Left lung (tissue), 10 donors: Measurements from ENCODE around the gene MCU. TPM values are rescaled to one million over a fixed set of nuclear protein-coding genes. Genes with fewer than 3 reads are reported as not detected.
A peak's percentile ranks its signal among the peaks of the same experiment; 100 is the strongest.

Source experiments
- ATAC-seq: fragments of 200-7000 bp; cut with Tn5 transposase; one replicate; pipeline ENCODE4 v1.9.1; 2020; ENCODE audit warnings: moderate library complexity
- DNase-seq, 4 donors: peaks; one replicate each; pipeline ENCODE4 v3.0.0-alpha.2; 2013 to 2020
- H3K27ac ChIP-seq, 2 donors: fragments of 200-600 bp; sonication (generic) in 1 of 2; one replicate each; pipeline versions ENCODE4 v1.5.0 to v1.8.0; 2020 to 2021
- H3K27me3 ChIP-seq, 2 donors: fragments of 200-600 bp; sonication (generic) in 1 of 2; one replicate each; pipeline versions ENCODE4 v1.5.0 to v1.8.0; 2020 to 2021
- H3K36me3 ChIP-seq, 2 donors: fragments of 200-600 bp; sonication (generic) in 1 of 2; one replicate each; pipeline versions ENCODE4 v1.5.0 to v1.8.0; 2020 to 2021
- H3K4me1 ChIP-seq, 2 donors: fragments of 200-600 bp; one replicate each; pipeline ENCODE4 v1.8.0; 2021
- H3K4me3 ChIP-seq, 2 donors: fragments of 200-600 bp; sonication (generic) in 1 of 2; one replicate each; pipeline versions ENCODE4 v1.5.0 to v1.8.0; 2020 to 2021; ENCODE audit warnings: mild to moderate bottlenecking in 1 of 2
- H3K9me3 ChIP-seq, 2 donors: fragments of 200-600 bp; sonication (generic) in 1 of 2; one replicate each; pipeline versions ENCODE4 v1.5.0 to v1.8.0; 2020 to 2021
- intact Hi-C, 2 donors: fragments of 100-400 bp; cut with DNase I; formaldehyde crosslinking; loops; one replicate each; pipeline versions ENCODE4 v1.11.2 to v1.14.2; 2022
- polyA plus RNA-seq, 6 donors: library from polyadenylated mRNA; unstranded; fragments of 120-200 nt; gene quantifications; one replicate each; pipeline ENCODE4 v1.2.1, GENCODE V29; 2013; ENCODE audit not compliant: insufficient read length in 6 of 6
- total RNA-seq, 2 donors: library from RNA; stranded (reverse); fragmentation: NEBNext Ultra II Directional; extraction: Animal tissue kit (Norgen Biotek cat#: 25700); gene quantifications; one replicate each; pipeline ENCODE4 v1.2.1, GENCODE V29; 2021
- TF ChIP-seq, protein P1 (sequence below), 2 donors: fragments of 200-600 bp; sonication (generic) in 1 of 2; IDR thresholded peaks; one replicate each; pipeline versions ENCODE4 v1.5.0 to v1.8.0; 2021; ENCODE audit warnings: antibody characterized with exemption in 2 of 2
- donor health status: DM: no; HTN: yes; CAD: no.
- donor health status: DM: no; HTN: no; CAD: no.

MCU gene
- total and polyA plus RNA-seq, 8 donors, result 29.4 to 48.8 (median 38.6) TPM

DNA sequence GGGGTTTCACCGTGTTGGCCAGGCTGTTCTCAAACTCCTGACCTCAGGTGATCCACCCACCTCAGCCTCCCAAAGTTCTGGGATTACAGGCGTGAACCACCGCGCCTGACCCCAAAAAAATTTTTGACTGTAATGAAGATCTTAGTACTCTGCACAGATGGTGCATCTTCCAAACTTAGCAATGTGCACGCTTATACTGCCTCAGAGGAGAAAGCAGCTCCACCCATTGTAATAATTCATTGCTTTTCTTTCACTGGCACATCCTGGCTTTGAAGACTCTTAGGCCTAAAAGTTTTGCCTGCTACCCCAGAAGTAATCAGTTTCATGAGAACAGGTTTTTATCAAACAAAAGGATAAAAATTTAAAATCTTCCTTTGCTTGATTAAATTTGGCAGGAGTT, 149.5 kb downstream of the MCU start:
- no peak for ATAC-seq
- Histone ChIP-seq H3K36me3 (no peaks in the 10 kb centered on the region), H3K4me1 (peaks cover 0 to 4% of the 10 kb centered on the region in 2 donors), H3K9me3 (no peaks in the 10 kb centered on the region), H3K27me3 (no peaks in the 10 kb centered on the region), H3K4me3 (no peak overlapping the region), H3K27ac (no peak overlapping the region)
- DNase-seq, result no peak
- intact Hi-C loops, result loop anchor here in 1 of 2 donors (10.0 kb wide), 1 partner anchor 477 kb away; no protein-coding TSS in a partner anchor
- TF ChIP-seq, protein P1, sequence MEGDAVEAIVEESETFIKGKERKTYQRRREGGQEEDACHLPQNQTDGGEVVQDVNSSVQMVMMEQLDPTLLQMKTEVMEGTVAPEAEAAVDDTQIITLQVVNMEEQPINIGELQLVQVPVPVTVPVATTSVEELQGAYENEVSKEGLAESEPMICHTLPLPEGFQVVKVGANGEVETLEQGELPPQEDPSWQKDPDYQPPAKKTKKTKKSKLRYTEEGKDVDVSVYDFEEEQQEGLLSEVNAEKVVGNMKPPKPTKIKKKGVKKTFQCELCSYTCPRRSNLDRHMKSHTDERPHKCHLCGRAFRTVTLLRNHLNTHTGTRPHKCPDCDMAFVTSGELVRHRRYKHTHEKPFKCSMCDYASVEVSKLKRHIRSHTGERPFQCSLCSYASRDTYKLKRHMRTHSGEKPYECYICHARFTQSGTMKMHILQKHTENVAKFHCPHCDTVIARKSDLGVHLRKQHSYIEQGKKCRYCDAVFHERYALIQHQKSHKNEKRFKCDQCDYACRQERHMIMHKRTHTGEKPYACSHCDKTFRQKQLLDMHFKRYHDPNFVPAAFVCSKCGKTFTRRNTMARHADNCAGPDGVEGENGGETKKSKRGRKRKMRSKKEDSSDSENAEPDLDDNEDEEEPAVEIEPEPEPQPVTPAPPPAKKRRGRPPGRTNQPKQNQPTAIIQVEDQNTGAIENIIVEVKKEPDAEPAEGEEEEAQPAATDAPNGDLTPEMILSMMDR (IDR thresholded peaks at IDR 0.05), result no peak

DNA sequence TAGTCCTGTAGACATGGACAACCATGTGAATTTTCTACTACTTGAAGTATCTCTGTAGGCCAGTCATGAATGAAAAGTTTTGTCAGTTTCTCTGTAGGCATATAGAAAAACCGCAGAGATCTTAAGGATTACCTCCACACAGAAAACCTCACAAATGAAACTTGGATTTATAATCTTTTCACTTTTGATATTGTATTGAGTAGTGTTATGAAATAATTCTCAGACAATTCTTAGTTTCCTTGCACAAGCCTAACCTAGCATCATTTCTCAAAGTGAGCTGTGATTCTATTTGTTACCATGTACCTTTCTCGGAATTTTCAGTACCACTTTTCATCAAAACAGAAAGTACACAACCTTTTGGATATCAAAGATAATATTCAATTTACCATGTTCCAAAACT, 150.2 kb downstream of the MCU start:
- no peak for DNase-seq
- Histone ChIP-seq H3K27ac (no peak overlapping the region), H3K9me3 (no peaks in the 10 kb centered on the region), H3K27me3 (no peaks in the 10 kb centered on the region), H3K36me3 (no peaks in the 10 kb centered on the region), H3K4me3 (no peak overlapping the region), H3K4me1 (peaks cover 0 to 4% of the 10 kb centered on the region in 2 donors)
- no peak for ATAC-seq
- intact Hi-C loops, result loop anchor here in 1 of 2 donors (10.0 kb wide), 1 partner anchor 477 kb away; no protein-coding TSS in a partner anchor
- TF ChIP-seq, protein P1 (IDR thresholded peaks at IDR 0.05), result no peak

DNA sequence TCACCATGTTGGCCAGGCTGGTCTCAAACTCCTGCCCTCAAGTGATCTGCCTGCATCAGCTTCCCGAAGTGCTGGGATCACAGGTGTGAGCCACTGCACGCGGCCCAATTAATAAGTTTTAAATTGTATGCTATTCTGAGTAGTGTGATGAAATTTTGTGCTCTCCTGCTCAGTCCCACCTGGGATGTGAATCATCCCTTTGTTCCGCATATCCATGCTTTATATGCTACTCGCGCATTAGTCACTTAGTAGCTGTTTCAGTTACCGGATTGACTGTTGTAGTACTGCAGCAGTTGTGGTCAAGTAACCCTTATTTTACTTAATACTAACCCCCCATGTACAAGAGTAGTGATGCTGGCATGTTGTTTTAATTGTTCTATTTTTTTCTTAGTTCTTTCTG, 154.3 kb downstream of the MCU start:
- no peak for ATAC-seq
- Histone ChIP-seq H3K9me3 (no peaks in the 10 kb centered on the region), H3K36me3 (no peaks in the 10 kb centered on the region), H3K4me3 (no peak overlapping the region), H3K4me1 (no peaks in the 10 kb centered on the region), H3K27me3 (no peaks in the 10 kb centered on the region), H3K27ac (no peak overlapping the region)
- intact Hi-C loops, result loop anchor here in 1 of 2 donors (10.0 kb wide), 1 partner anchor 481 kb away; no protein-coding TSS in a partner anchor
- TF ChIP-seq, protein P1 (IDR thresholded peaks at IDR 0.05), result no peak
- no peak for DNase-seq

DNA sequence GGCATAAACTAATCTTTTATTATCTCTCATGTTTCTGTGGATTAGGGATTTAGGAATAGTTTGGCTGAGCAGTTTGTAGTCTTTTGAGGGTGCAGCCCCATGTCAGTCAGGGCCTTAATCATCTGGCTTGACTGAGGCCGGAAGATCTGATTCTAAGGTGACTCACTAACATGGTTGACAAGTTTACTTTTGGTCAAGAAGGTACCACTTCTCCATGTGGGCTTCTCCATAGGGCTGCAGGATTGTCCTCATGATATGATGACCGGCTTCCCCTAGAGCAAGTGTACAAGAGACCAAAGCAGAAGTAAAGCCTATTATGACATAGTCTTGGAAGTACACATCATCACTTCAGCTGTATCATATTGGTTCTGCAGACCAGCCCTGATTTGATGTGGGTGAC, 155.7 kb downstream of the MCU start:
- intact Hi-C loops, result loop anchor here in 1 of 2 donors (10.0 kb wide), 1 partner anchor 483 kb away; no protein-coding TSS in a partner anchor
- H3K4me3 ChIP-seq, result no peak overlapping the region
- ATAC-seq (peak; percentile 69), DNase-seq (no peak)
- H3K27ac ChIP-seq, result no peak overlapping the region
- no peaks in the 10 kb centered on the region for H3K9me3 ChIP-seq
- no peaks in the 10 kb centered on the region for H3K36me3 ChIP-seq
- TF ChIP-seq, protein P1 (IDR thresholded peaks at IDR 0.05), result no peak
- no peaks in the 10 kb centered on the region for H3K27me3 ChIP-seq
- no peaks in the 10 kb centered on the region for H3K4me1 ChIP-seq

DNA sequence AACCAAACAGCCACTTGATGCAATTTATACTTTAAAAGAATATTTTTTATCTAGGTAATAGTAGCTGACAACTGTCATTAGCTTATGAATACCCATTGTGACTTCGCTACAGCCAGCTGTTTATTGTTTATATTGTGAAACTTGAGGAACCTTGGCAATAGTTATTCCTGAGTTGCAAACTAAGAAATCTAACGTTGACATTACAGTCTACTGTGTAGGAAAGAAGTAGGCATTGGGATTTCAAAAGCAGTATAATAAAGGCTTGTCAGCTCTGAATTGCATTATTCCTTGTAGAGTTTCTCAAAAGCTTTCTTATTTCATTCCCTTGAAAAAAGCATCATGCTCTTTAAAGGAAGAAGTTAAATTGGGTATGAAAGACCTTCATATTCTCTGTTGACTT, 158.9 kb downstream of the MCU start:
- Histone ChIP-seq H3K27me3 (no peaks in the 10 kb centered on the region), H3K4me3 (no peak overlapping the region), H3K4me1 (no peaks in the 10 kb centered on the region), H3K9me3 (no peaks in the 10 kb centered on the region), H3K36me3 (no peaks in the 10 kb centered on the region), H3K27ac (no peak overlapping the region)
- intact Hi-C loops, result no loop called here
- ATAC-seq (no peak), DNase-seq (no peak)
- TF ChIP-seq, protein P1 (IDR thresholded peaks at IDR 0.05), result no peak
